Measurements from ENCODE around the gene SLC6A19.

SLC6A19 gene

DNA sequence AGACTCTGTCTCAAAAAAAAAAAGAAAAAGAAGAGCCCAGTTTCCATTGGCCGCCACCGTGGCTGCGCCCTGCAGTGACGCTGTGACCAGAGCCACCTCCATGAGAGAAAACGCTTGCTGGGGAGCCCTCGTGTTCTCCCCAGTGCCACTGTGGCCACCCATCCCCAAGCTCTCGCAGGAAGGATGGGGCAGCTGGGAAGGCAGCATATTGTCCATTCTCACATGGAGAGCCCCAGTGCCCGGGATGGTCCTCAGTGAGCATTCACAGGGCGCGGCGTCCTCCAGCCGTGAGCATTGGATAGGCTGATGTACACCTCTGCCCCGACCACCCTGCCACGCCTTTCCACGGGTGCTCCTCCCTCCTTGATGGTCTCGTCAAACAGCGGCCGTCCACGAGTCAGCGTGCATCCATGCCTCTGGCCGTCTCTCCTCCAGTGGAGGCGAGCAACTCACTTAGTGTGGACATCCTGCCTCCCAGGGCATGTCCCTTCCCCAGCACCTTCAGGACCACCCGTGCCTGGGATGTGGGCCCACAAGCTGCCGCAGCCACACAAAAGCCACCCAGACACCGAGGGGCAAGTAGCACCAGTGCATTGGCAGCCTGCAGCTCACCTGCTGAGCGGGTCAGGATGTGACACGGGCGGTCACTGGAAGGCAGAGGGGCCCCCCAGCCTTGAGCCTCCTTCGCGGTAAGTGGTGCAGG lies 23.4 kb upstream of the SLC6A19 start:
- no peaks in the 10 kb centered on the region for H3K36me3 ChIP-seq
- H3K27me3 ChIP-seq, result no peaks in the 10 kb centered on the region
- TF ChIP-seq, protein P1, sequence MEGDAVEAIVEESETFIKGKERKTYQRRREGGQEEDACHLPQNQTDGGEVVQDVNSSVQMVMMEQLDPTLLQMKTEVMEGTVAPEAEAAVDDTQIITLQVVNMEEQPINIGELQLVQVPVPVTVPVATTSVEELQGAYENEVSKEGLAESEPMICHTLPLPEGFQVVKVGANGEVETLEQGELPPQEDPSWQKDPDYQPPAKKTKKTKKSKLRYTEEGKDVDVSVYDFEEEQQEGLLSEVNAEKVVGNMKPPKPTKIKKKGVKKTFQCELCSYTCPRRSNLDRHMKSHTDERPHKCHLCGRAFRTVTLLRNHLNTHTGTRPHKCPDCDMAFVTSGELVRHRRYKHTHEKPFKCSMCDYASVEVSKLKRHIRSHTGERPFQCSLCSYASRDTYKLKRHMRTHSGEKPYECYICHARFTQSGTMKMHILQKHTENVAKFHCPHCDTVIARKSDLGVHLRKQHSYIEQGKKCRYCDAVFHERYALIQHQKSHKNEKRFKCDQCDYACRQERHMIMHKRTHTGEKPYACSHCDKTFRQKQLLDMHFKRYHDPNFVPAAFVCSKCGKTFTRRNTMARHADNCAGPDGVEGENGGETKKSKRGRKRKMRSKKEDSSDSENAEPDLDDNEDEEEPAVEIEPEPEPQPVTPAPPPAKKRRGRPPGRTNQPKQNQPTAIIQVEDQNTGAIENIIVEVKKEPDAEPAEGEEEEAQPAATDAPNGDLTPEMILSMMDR (IDR thresholded peaks at IDR 0.05; ENCODE audit: low read depth, low read length), result no peak
- DNase-seq, result peak; percentile 2
- no peaks in the 10 kb centered on the region for H3K9me3 ChIP-seq
- peaks cover 4% of the 10 kb centered on the region for H3K4me1 ChIP-seq
- no peak overlapping the region for H3K4me3 ChIP-seq (ENCODE audit: low read depth, low read length)

DNA sequence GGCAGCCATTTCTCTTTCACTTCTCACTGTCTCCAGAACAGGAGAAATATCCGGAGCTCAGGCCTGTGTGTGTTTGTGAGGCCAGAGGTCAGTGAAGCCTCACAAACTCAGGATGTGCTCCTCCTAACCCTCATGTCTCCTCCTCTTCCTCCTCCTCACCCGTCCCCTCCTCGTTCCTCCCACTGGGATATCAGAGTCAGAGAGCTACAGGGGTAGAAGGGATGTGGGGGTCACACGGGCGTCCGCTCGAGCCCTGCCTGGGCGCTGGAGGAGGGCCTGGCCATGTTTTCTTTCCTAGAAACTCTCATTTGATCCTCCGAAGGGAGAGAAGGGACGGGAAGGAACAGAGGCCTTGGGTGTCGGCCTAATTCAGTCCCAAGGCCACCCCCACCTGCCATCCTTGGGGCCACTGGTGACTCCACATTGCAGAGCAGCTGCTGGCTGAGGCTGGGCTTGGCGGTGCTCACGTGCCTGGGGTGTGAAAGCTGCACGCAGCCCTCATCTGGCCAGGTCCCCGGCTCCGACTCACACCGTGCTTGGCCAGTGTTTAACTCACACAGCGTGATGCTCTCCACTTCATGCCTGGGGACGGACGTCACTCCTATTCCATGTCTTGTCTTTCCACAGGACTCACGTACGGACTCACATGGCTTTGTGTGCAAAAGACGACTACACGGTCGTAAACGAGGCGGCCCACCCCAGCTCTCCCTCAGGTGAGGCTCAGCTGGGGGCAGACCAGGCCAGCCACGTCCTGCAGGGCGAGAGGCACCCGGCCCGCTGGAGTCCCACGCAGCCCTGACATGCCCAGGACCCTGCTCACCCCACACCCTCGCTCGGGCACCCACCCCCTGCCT lies 22.6 kb upstream of the SLC6A19 start:
- Histone ChIP-seq H3K9me3 (no peaks in the 10 kb centered on the region), H3K4me3 (ENCODE audit: low read depth, low read length) (no peak overlapping the region), H3K27me3 (no peaks in the 10 kb centered on the region), H3K36me3 (no peaks in the 10 kb centered on the region), H3K4me1 (peaks cover 4% of the 10 kb centered on the region)
- DNase-seq, result peak; percentile 9
- TF ChIP-seq, protein P1 (IDR thresholded peaks at IDR 0.05; ENCODE audit: low read depth, low read length), result no peak

DNA sequence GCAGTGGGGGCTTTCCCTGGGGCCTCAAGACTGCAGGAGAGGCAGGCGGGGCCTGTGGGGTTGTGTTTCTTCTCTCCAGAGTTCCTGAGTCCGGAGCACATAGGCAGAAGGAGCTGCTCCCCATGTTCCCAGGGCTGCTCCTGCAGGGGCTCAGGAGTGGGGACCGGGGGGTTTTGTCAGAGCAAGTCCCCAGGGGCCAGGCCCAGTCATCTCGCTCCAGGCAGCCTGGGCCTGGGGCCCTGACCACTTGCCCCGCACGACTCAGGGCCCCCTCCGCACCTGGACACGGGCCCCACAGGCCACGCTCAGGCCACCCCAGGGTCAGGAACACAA lies 22.0 kb upstream of the SLC6A19 start:
- no peak overlapping the region for H3K4me3 ChIP-seq (ENCODE audit: low read depth, low read length)
- no peaks in the 10 kb centered on the region for H3K4me1 ChIP-seq
- no peaks in the 10 kb centered on the region for H3K27me3 ChIP-seq
- TF ChIP-seq, protein P1 (IDR thresholded peaks at IDR 0.05; ENCODE audit: low read depth, low read length), result no peak
- no peaks in the 10 kb centered on the region for H3K9me3 ChIP-seq
- peak; percentile 7 for DNase-seq
- H3K36me3 ChIP-seq, result no peaks in the 10 kb centered on the region

DNA sequence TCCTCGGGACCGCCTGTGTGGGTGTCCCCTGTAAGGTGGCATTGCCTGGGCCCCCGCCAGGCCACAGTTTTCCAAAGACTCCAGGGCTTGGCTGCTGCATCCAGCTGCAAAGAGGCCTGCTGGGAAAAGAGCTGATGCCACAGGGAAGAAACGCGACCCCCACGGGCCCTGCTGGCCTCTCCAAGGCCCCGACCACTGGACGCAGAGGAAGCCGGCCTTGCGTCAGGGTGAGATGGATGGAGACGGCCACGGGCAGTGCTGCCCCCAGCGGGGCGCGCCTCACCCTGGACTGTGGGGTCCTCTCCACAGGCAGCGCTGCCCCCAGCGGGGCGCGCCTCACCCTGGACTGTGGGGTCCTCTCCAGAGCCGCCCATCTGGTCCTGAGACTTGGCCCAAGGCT lies 21.3 kb upstream of the SLC6A19 start:
- no peaks in the 10 kb centered on the region for H3K27me3 ChIP-seq
- H3K9me3 ChIP-seq, result no peaks in the 10 kb centered on the region
- no peaks in the 10 kb centered on the region for H3K36me3 ChIP-seq
- peaks cover 2% of the 10 kb centered on the region; the same call in 1 of the 2 replicates for H3K4me1 ChIP-seq
- DNase-seq, result peak; percentile 5
- TF ChIP-seq, protein P1 (IDR thresholded peaks at IDR 0.05; ENCODE audit: low read depth, low read length), result no peak
- no peak overlapping the region for H3K4me3 ChIP-seq (ENCODE audit: low read depth, low read length)

DNA sequence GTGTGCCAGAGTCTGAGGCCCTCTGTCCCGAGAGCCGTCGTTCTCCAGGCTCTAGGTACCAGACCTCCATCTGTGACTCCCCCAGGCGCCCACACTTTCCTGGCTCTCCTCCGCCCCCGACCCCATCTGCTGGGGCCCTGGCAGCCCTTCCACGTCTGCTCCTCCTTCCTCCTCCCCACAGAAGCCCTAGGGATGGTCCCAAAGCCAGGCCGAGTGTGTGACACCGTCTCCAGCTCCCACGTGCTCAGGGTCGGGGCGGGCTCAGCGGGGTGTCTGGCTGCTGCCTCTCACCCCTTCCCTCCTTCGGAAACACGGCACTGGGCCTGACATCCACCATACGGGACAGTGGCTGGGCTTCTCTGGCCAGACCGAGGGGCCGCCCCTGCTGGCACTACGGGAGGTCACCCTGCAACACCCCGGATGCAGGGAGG lies 20.5 kb upstream of the SLC6A19 start:
- Histone ChIP-seq H3K9me3 (no peaks in the 10 kb centered on the region), H3K36me3 (no peaks in the 10 kb centered on the region), H3K4me1 (peaks cover 5% of the 10 kb centered on the region), H3K4me3 (ENCODE audit: low read depth, low read length) (no peak overlapping the region), H3K27me3 (no peaks in the 10 kb centered on the region)
- TF ChIP-seq, protein P1 (IDR thresholded peaks at IDR 0.05; ENCODE audit: low read depth, low read length), result no peak
- DNase-seq, result peak; percentile 5
